Posterior vena cava (tissue), 2 donors: ENCODE measurements around the gene DPP6. TPM values are rescaled to one million over a fixed set of nuclear protein-coding genes. Genes with fewer than 3 reads are reported as not detected.

Experiments used
- DNase-seq: peaks from one replicate; pipeline ENCODE4 v3.0.0-alpha.2; 2020; ENCODE audit warnings: low spot score
- intact Hi-C, 2 donors: fragments of 100-400 bp; cut with DNase I; formaldehyde crosslinking; loops; one replicate each; pipeline versions ENCODE4 v1.14.1 to v1.14.2; 2022 to 2023
- total RNA-seq, 2 donors: library from RNA; stranded (reverse); fragmentation: NEBNext Ultra II Directional; extraction: Animal tissue kit (Norgen Biotek cat#: 25700); gene quantifications; one replicate each; pipeline ENCODE4 v1.2.1, GENCODE V29; 2021
- donor health status: DM: yes; HTN: yes; CAD: no.
- donor health status: DM: yes; HTN: yes; CAD: no.

The DPP6 gene
- total RNA-seq, 2 donors from 2014 or later, result 0.10 to 1.2 TPM

DNA sequence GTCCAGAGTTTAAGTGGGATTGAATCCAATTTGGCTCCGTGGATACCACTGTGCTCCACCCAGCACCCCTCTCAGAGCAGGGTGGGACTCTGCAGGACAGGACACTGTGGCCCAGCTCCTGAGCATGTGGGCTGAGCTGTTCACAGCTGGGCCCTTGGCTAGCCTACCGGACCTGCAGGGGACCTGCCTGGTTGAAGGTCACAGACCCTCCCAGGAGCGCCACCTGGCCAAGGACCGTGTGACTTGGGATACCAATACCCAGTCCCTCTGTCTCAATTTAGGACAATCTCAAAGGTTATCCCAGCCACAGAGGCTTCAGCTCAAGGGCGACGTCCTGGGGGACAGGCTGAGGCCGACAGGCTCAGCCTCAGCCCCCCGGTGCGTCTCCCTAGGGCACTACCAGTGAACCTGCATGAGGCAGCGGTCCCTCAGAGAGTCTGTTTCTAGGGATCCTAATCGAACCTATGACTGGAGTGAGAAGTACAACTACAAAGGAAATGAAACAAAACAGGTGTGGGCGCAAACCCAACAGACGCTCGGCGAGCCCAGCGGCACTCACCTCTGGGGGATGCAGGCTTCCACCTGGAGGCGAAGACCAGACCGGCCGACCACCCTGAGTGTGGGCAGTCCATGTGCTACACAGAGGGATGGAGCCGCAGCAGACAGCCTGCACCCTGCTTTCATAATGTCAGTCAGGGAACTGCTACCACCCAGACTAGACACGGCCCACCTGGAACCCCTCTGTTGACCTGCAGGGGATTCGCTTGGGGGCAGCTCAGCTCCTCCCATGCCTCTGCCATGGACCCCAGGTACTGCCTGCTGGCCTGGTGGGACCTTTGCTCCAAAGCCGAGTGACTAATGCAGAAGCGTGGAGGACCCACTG, 847.0 kb downstream of the DPP6 start:
- intact Hi-C loops, result no loop called here
- DNase-seq, result peak; percentile 69

- DNase-seq, result no peak
- intact Hi-C loops, result no loop called here
Observed at GRCh38 chr7:154899862-154900261, 847.7 kb downstream of the DPP6 start.

- DNase-seq, result peak; percentile 45
- intact Hi-C loops, result no loop called here
Observed at GRCh38 chr7:154902600-154903082, 850.4 kb downstream of the DPP6 start.

- intact Hi-C loops, result no loop called here
- DNase-seq, result peak; percentile 62
Observed at GRCh38 chr7:154903083-154903731, 851.0 kb downstream of the DPP6 start.

DNA sequence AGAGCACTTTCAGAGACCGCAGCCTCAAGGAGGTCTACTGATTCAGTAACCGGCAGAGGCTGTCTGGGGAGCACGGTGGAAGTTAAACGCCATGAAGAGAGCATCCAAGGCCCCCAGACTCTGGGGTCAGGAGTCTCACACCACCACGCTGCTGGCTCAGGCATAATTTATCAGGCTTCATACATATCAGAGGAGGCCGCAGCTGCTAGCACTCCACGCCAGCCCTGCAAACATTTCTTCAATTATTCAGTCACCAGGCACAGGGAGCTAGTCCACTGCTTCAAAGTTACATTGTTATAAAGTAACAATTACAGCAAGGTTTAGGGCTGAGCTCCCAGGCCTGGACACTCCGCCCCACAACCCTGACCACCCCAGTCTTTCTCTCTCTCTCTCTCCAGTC, 852.9 kb downstream of the DPP6 start:
- no peak for DNase-seq
- intact Hi-C loops, result no loop called here

DNA sequence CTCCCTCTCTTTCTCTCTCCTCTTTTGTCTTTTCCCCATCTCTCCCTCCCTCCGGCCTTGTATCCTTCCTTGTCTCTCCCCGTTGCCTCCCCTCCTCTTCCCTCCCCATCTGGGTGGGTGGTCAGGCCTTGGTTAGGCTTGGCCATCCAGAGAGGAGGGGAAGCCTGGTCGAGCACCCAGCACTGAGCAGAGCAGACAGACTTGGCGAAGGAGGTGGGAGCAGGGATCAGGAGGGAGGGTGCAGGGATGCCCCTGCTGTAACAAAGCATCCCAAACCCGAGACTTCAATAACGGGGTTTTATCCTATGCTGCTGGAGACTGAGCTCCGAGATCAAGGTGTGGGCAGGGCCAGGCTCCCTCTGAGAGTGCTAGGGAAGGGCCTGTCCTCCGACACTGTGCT, 853.4 kb downstream of the DPP6 start:
- intact Hi-C loops, result no loop called here
- DNase-seq, result peak; percentile 49

GRCh38 chr7:154906201-154906600, 854.0 kb downstream of the DPP6 start:
- peak; percentile 29 for DNase-seq
- intact Hi-C loops, result no loop called here

- intact Hi-C loops, result no loop called here
- peak; percentile 66 for DNase-seq
Observed at GRCh38 chr7:154906736-154907355, 854.6 kb downstream of the DPP6 start.

- DNase-seq, result peak; percentile 53
- intact Hi-C loops, result no loop called here
Observed at GRCh38 chr7:154907651-154908620, 855.7 kb downstream of the DPP6 start.

DNA sequence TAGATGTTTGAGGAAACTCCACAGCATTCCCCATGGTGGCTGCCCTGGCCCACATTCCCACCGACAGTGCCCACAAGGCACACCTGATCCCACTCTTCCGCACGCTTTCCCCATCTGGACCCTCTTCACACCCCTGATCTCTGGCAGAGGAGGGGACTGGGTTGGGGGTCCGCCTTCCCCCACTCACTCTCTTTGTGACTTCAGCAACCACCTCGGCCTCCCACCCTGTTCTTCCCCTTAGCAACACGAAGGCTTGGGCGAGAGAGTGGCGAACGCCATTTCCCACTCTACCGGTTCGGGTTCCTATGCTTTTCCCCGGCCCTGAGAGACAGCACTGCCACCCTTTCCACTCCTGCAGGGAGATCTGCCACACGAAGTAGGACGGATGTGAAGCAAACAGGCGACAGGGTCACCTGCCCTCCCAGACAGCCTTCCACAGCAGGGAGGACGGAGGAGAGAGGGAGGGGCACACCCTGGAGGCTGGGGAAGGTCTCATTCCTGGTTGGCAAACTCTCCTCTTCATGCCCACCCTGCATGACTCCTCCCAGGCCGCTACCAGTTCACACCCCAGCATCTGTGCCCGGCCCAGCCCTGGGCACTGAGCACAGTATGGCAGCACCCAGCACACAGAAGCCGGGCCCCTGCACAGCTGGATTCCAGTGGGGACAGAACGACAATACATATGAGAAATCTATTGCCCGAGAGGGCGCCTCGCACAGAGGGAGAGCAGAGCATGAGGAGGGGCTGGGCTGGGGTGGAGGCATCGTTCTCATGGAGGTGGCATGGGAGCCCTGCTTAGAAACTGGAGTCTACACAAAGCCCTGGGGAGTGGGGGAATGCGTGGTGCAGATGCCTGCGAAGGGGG, 857.3 kb downstream of the DPP6 start:
- intact Hi-C loops, result no loop called here
- DNase-seq, result peak; percentile 68

DNA sequence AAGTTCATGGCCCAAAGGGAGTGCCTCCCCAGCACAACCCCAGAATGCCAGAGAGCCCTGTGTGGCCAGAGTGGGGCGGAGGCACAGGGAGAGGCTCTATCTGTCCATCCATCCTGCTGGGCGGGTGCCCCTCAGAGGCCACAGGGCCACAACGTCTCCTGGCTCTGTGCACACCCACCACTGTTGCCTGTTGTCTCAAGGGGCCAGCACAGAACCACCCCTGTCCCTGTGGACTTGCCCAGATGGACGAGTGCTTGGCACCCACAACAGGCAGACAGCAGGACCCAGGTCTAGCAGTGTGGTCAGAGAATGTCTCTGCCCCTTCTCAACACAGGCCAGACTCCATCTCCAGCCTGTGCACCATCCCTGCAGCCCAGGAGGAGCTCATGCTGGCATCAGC, 857.9 kb downstream of the DPP6 start:
- peak; percentile 60 for DNase-seq
- intact Hi-C loops, result no loop called here

GRCh38 chr7:154910977-154911376, 858.8 kb downstream of the DPP6 start:
- DNase-seq, result peak; percentile 50
- intact Hi-C loops, result no loop called here

DNA sequence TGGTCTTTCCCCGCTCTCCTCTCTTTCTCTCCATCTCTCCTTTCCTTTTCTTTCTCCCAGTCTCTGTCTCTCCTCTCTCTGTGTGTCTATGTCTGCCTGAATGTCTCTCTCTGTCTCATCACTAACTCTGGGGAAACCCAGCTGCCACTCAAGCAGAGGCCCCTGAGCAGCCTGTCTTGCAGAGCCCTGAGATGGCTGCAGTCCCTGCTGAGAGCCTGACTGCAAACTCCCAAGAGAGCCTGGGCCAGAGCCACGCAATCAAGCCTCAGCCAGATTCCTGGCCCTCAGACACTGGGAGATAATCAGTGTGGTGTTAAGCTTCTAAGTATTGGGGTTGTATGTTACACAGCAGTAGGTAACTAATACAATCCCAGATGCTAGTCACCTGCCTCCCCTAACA, 859.2 kb downstream of the DPP6 start:
- peak; percentile 24 for DNase-seq
- intact Hi-C loops, result no loop called here

DNA sequence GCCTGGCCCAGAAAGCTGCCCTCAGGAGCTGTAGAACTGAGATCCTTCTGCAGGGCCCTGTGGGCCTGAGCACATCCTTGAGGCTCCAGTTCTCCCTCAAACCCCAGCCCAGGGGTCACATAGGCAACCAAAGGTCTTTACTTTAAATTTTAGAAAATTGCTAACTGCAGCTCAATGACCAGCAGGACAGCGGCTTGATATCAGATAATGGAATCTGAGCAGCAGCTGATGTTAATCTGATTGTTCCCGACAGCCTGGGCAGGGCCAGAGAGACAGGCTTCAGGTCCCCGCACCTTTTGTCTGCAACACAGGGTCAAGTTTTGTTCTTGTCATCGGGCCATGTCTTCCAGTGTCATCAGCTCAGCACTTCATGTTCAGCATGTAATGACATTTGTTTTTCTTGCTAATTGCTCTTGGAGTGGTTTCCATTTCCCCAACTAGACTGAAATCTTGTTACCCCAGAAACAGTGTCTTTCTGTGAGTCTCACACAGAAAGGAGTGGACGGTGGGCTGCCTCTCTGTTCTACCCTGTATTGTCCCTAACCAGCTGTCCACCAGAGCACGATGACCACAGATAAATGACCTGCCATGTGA, 859.8 kb downstream of the DPP6 start:
- intact Hi-C loops, result no loop called here

DNA sequence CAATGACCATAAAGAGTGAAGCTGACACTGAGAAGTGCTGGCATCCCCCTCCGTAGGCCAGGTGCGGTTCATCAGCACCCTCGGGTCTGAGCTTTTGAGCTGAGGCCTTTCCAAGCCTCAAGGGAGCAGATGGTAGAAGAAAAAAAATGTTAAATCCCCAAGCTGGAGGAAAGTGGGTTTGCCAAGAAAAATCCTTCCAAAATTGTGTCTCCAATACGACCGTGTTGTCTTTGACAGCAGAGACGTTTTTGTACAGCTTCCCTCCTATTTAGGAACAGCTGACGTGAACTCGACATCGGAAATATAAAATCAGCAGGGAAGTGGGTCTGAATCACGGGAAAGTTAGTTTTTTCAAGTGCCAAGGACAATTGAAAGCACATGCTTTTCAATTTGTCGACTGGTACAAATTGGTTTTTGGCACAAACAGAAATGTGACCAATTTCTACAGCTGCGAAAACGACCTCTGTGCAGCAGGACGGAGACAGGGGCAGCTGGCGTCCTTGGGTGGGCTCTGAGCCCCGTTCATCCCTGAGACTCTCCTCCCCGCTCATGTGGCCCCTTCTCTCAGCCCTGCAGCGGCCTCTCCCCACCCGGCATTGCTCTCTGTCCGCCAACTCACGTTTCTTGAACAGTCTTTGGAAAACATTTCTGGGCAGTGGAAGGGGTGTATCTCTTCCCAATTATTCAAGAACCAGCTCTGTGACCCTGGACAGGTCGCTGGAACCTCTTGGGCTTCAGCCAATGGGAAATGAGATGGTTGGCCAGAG, 860.9 kb downstream of the DPP6 start:
- intact Hi-C loops, result no loop called here
- peak; percentile 53 for DNase-seq

More for the DNA sequence above, 859.8 kb downstream of the DPP6 start:
- peak; percentile 40 for DNase-seq

GRCh38 chr7:154913638-154914307, 861.6 kb downstream of the DPP6 start:
- intact Hi-C loops, result no loop called here
- peak; percentile 96 for DNase-seq
